ENCODE results near the gene BCL2.

- TF ChIP-seq CTCF (IDR thresholded peaks at IDR 0.05): no peak
- no peak for TF ChIP-seq POLR2A (IDR thresholded peaks at IDR 0.05)
Measured at GRCh38 chr18:63260380-63260754, 59.2 kb downstream of the BCL2 start.

Measured in prostate gland (tissue), 2 donors.